MM.1S (cell line): Measurements from ENCODE around the gene MRTFA.

Experiments
- DNase-seq: peaks from one replicate; pipeline ENCODE4 v3.0.0-alpha.2; 2015
- H2AFZ ChIP-seq: fragments of 300-600 bp; sonication (generic); 2 replicates; pipeline ENCODE4 v1.6.0; 2016; ENCODE audit warnings: antibody characterized with exemption, low read length
- H3F3A ChIP-seq: fragments of 300-600 bp; sonication (generic); 2 replicates; pipeline ENCODE4 v1.6.1; 2016; ENCODE audit warnings: mild to moderate bottlenecking, antibody characterized with exemption, low read length, moderate library complexity, mixed read lengths; ENCODE audit not compliant: insufficient read depth
- H3K27ac ChIP-seq: fragments of 300-600 bp; sonication (generic); 2 replicates; pipeline ENCODE4 v1.5.1; 2016; ENCODE audit warnings: mild to moderate bottlenecking, low read length
- H3K27me3 ChIP-seq: fragments of 300-600 bp; sonication (generic); replicated peaks from 2 replicates; pipeline ENCODE4 v1.6.0; 2016; ENCODE audit warnings: low read length; ENCODE audit not compliant: insufficient read depth
- H3K36me3 ChIP-seq: fragments of 300-600 bp; sonication (generic); replicated peaks from 2 replicates; pipeline ENCODE4 v1.6.1; 2016; ENCODE audit warnings: mild to moderate bottlenecking, low read length, mixed read lengths; ENCODE audit not compliant: insufficient read depth
- H3K4me1 ChIP-seq: fragments of 300-600 bp; sonication (generic); 2 replicates; pipeline ENCODE4 v1.6.1; 2016; ENCODE audit warnings: low read length, mixed read lengths
- H3K4me2 ChIP-seq: fragments of 300-600 bp; sonication (generic); 2 replicates; pipeline ENCODE4 v1.6.0; 2016; ENCODE audit warnings: low read depth, low read length
- H3K4me3 ChIP-seq: fragments of 300-600 bp; sonication (generic); 2 replicates; pipeline ENCODE4 v1.5.1; 2016; ENCODE audit warnings: low read length, mixed read lengths
- H3K79me2 ChIP-seq: fragments of 300-600 bp; sonication (generic); 2 replicates; pipeline ENCODE4 v1.6.1; 2016; ENCODE audit warnings: mixed run types, low read length, mixed read lengths
- H3K9ac ChIP-seq: fragments of 300-600 bp; sonication (generic); 2 replicates; pipeline ENCODE4 v1.6.1; 2016; ENCODE audit warnings: low read length, mixed read lengths
- H3K9me2 ChIP-seq: fragments of 300-600 bp; sonication (generic); replicated peaks from 2 replicates; pipeline ENCODE4 v1.6.1; 2016; ENCODE audit warnings: mild to moderate bottlenecking, low read length, mixed read lengths; ENCODE audit not compliant: insufficient read depth
- H3K9me3 ChIP-seq: fragments of 300-600 bp; sonication (generic); replicated peaks from 2 replicates; pipeline ENCODE4 v1.6.1; 2016; ENCODE audit warnings: mild to moderate bottlenecking, low read length, mixed read lengths; ENCODE audit not compliant: insufficient read depth
- H4K20me1 ChIP-seq: fragments of 300-600 bp; sonication (generic); 2 replicates; pipeline ENCODE4 v1.6.1; 2016; ENCODE audit warnings: mild to moderate bottlenecking, low read length, moderate library complexity, mixed read lengths; ENCODE audit not compliant: insufficient read depth
- CTCF ChIP-seq: fragments of 300-600 bp; sonication (generic); IDR thresholded peaks from 2 replicates; pipeline ENCODE4 v1.5.1; 2016; ENCODE audit warnings: antibody characterized with exemption, low read length, mixed read lengths
- EZH2 ChIP-seq: fragments of 300-600 bp; sonication (generic); optimal IDR thresholded peaks from 2 replicates; pipeline ENCODE3; 2017; ENCODE audit warnings: low read depth, mild to moderate bottlenecking, antibody characterized with exemption, low read length, mixed read lengths
- EZH2phosphoT487 ChIP-seq: fragments of 300-600 bp; sonication (generic); IDR thresholded peaks from 2 replicates; pipeline ENCODE4 v1.6.1; 2018; ENCODE audit warnings: antibody characterized with exemption, low read length

Gene MRTFA

GRCh38 chr22:40616578-40616977 lies 19.9 kb downstream of the MRTFA start:
- no peak overlapping the region for H3K4me3 ChIP-seq
- H3K27ac ChIP-seq: no peak overlapping the region
- H3K4me2 ChIP-seq: no peak overlapping the region
- H4K20me1 ChIP-seq: no peaks in the 10 kb centered on the region
- no peaks in the 10 kb centered on the region for H3K9me3 ChIP-seq
- H3K4me1 ChIP-seq: no peaks in the 10 kb centered on the region
- H3K27me3 ChIP-seq: no peaks in the 10 kb centered on the region
- no peak for DNase-seq
- H3K9ac ChIP-seq: no peak overlapping the region
- peaks cover 71% of the 10 kb centered on the region for H3K79me2 ChIP-seq
- no peaks in the 10 kb centered on the region for H3F3A ChIP-seq
- TF ChIP-seq EZH2 (no peak), EZH2phosphoT487 (no peak), CTCF (no peak)
- no peak overlapping the region for H2AFZ ChIP-seq
- no peaks in the 10 kb centered on the region for H3K36me3 ChIP-seq
- no peaks in the 10 kb centered on the region for H3K9me2 ChIP-seq

GRCh38 chr22:40613067-40613466 lies 23.5 kb downstream of the MRTFA start:
- H3K27me3 ChIP-seq: no peaks in the 10 kb centered on the region
- no peaks in the 10 kb centered on the region for H3K9me3 ChIP-seq
- H3K27ac ChIP-seq: no peak overlapping the region
- H3K36me3 ChIP-seq: no peaks in the 10 kb centered on the region
- no peak overlapping the region for H2AFZ ChIP-seq
- no peak for DNase-seq
- H3K4me3 ChIP-seq: no peak overlapping the region
- no peaks in the 10 kb centered on the region for H3K9me2 ChIP-seq
- no peak for TF ChIP-seq CTCF
- no peak for TF ChIP-seq EZH2
- TF ChIP-seq EZH2phosphoT487: no peak
- no peak overlapping the region for H3K9ac ChIP-seq
- H3K79me2 ChIP-seq: peaks cover 76% of the 10 kb centered on the region
- no peaks in the 10 kb centered on the region for H3F3A ChIP-seq
- no peak overlapping the region for H3K4me2 ChIP-seq
- H4K20me1 ChIP-seq: no peaks in the 10 kb centered on the region
- H3K4me1 ChIP-seq: no peaks in the 10 kb centered on the region

GRCh38 chr22:40612291-40612751 lies 24.2 kb downstream of the MRTFA start:
- peaks cover 80% of the 10 kb centered on the region for H3K79me2 ChIP-seq

More at GRCh38 chr22:40612291-40612751, 24.2 kb downstream of the MRTFA start:
- DNase-seq: no peak
- no peaks in the 10 kb centered on the region for H3K4me1 ChIP-seq
- no peak overlapping the region for H3K9ac ChIP-seq
- H3F3A ChIP-seq: no peaks in the 10 kb centered on the region
- H3K4me2 ChIP-seq: no peak overlapping the region
- no peaks in the 10 kb centered on the region for H3K36me3 ChIP-seq
- no peaks in the 10 kb centered on the region for H3K27me3 ChIP-seq
- no peak overlapping the region for H3K4me3 ChIP-seq
- no peak overlapping the region for H3K27ac ChIP-seq
- no peak overlapping the region for H2AFZ ChIP-seq
- no peaks in the 10 kb centered on the region for H3K9me3 ChIP-seq
- H3K9me2 ChIP-seq: no peaks in the 10 kb centered on the region
- TF ChIP-seq EZH2 (no peak), EZH2phosphoT487 (no peak), CTCF (no peak)
- H4K20me1 ChIP-seq: no peaks in the 10 kb centered on the region
